ENCODE results near the gene ATP5F1D. TPM values are rescaled to one million over a fixed set of nuclear protein-coding genes. Genes with fewer than 3 reads are reported as not detected.

Gene ATP5F1D
- total RNA-seq, 2 donors from 2014 or later: 40.4 to 45.1 TPM

DNA sequence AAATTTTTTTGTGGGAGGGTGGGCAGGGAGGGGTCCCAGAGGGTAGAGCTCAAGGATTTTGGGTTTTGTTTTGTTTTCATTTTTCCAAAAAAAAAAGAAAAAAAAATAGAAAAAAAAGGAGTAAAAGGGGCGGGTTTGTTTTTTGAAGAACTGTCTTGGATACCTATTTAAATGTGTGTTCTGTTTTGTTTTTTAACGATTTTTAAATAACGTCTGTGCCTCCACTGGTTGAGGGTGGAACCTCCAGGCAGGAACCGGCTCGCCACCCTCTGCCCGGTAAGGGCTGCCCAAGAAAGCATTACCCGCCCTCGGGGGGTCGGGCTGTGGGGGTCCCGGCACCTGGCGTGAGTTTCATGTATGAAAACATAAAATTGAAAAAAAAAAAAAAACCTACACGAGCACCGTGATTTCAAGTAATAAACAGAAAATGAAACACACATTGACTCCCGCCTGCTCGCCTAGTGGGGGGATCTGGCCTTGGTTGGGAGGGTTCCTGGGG lies 17.2 kb downstream of the ATP5F1D start:
- ATAC-seq (ENCODE audit: insufficient number of reproducible peaks, low FRiP score, low read depth): no peak
- peak overlapping the region; percentile 59 for H3K4me3 ChIP-seq
- TF ChIP-seq, protein P1, sequence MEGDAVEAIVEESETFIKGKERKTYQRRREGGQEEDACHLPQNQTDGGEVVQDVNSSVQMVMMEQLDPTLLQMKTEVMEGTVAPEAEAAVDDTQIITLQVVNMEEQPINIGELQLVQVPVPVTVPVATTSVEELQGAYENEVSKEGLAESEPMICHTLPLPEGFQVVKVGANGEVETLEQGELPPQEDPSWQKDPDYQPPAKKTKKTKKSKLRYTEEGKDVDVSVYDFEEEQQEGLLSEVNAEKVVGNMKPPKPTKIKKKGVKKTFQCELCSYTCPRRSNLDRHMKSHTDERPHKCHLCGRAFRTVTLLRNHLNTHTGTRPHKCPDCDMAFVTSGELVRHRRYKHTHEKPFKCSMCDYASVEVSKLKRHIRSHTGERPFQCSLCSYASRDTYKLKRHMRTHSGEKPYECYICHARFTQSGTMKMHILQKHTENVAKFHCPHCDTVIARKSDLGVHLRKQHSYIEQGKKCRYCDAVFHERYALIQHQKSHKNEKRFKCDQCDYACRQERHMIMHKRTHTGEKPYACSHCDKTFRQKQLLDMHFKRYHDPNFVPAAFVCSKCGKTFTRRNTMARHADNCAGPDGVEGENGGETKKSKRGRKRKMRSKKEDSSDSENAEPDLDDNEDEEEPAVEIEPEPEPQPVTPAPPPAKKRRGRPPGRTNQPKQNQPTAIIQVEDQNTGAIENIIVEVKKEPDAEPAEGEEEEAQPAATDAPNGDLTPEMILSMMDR (IDR thresholded peaks at IDR 0.05): no peak

DNA sequence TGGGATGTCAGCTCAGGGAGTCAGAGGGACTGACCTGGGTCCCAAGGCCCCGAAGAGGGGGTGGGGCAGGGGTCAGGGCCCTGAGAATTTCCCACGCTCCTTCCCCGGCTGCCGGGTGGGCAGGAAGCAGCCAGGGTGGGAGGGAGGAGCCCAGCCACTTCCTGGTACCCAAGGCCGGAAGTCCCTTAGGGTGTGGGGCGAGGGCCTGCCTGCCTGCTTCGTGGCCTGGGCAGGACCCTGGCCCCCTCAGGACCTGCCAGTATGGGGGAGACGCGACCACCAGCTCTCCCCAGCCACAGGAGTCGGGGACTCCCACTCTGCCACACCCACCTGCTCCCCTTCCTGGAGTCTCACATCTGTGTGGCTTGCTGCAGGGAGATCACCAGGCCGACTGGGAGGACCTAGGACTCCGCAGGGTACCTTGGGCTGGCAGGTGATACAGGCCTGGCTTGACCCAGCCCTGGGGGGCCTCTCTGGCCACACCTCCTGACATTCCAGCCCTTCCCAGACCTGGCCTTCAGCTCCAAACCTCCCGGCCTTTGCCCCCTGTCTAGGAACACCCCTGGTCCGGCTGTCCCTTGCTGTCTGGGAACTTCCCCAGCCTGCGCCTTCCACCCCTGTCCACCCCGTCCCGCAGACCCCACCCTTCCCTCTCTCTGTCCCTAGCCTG lies 17.8 kb downstream of the ATP5F1D start:
- DNase-seq (ENCODE audit: low spot score): no peak
- H3K36me3 ChIP-seq: peaks cover 34% of the 10 kb centered on the region
- peak overlapping the region; percentile 59 for H3K4me3 ChIP-seq
- H3K9me3 ChIP-seq: no peaks in the 10 kb centered on the region
- ATAC-seq (ENCODE audit: insufficient number of reproducible peaks, low FRiP score, low read depth): no peak
- peaks cover 60 to 78% of the 10 kb centered on the region in 2 donors for H3K4me1 ChIP-seq (ENCODE audit: control insufficient read depth in 1 of 2, low read depth in 2 of 2)
- no peaks in the 10 kb centered on the region for H3K27me3 ChIP-seq (replicated peaks; ENCODE audit: insufficient read depth)
- H3K27ac ChIP-seq: peak overlapping the region; percentile 76 to 95
- TF ChIP-seq, protein P1 (IDR thresholded peaks at IDR 0.05): no peak

More for the DNA sequence above, 17.2 kb downstream of the ATP5F1D start:
- Histone ChIP-seq H3K27me3 (replicated peaks; ENCODE audit: insufficient read depth) (no peaks in the 10 kb centered on the region), H3K36me3 (peaks cover 39% of the 10 kb centered on the region), H3K4me1 (ENCODE audit: control insufficient read depth in 1 of 2, low read depth in 2 of 2) (peaks cover 66 to 84% of the 10 kb centered on the region in 2 donors), H3K27ac (peak overlapping the region; percentile 76 to 95), H3K9me3 (no peaks in the 10 kb centered on the region)
- no peak for DNase-seq (ENCODE audit: low spot score)

DNA sequence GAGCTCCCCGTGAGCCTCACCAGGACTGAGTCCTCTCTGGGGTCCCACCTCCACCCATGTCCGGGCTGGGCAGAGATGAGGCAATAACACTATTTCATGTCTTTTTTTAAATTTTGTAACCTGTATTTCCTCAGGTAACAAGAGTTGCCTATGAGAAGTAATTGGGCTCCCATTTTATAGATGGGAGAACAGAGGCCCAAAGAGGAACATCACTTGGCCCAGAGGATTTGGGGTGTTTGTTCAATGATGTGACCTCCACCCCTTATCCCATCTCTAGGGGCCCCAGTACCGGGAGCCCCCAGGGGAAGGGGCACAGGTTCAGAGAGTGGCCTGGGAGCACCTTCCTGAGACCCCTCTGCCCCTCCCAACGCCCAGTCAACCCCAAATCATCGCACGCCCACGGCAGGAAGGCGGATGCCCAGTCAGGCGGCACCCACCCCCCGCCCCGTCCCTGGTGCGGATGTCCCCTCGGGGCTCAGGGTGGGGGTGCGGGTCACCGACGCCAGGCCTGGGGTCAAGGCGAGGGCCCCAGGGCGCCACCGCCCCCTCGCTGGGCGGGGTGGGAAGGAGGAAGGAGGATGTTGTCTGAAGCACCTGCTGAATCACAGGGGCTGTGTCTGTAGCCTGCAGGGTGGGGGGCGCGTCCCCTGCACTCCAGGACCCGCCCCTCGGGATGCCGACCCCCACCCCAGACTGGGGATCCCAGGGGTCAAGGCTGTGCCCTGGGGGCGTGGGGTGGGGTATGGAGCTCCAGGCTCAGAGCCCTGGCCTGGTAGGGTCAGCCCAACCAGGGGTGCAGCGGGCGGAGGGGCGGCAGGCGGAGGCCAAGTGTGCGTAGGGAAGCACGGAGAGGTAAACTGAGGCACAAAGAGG lies 18.6 kb downstream of the ATP5F1D start:
- DNase-seq (ENCODE audit: low spot score): no peak
- Histone ChIP-seq H3K27me3 (replicated peaks; ENCODE audit: insufficient read depth) (no peaks in the 10 kb centered on the region), H3K4me3 (peak overlapping the region; percentile 82), H3K9me3 (no peaks in the 10 kb centered on the region), H3K36me3 (peaks cover 27% of the 10 kb centered on the region), H3K27ac (peak overlapping the region; percentile 76 to 95), H3K4me1 (ENCODE audit: control insufficient read depth in 1 of 2, low read depth in 2 of 2) (peaks cover 56 to 77% of the 10 kb centered on the region in 2 donors)
- TF ChIP-seq, protein P1 (IDR thresholded peaks at IDR 0.05): no peak
- no peak for ATAC-seq (ENCODE audit: insufficient number of reproducible peaks, low FRiP score, low read depth)

DNA sequence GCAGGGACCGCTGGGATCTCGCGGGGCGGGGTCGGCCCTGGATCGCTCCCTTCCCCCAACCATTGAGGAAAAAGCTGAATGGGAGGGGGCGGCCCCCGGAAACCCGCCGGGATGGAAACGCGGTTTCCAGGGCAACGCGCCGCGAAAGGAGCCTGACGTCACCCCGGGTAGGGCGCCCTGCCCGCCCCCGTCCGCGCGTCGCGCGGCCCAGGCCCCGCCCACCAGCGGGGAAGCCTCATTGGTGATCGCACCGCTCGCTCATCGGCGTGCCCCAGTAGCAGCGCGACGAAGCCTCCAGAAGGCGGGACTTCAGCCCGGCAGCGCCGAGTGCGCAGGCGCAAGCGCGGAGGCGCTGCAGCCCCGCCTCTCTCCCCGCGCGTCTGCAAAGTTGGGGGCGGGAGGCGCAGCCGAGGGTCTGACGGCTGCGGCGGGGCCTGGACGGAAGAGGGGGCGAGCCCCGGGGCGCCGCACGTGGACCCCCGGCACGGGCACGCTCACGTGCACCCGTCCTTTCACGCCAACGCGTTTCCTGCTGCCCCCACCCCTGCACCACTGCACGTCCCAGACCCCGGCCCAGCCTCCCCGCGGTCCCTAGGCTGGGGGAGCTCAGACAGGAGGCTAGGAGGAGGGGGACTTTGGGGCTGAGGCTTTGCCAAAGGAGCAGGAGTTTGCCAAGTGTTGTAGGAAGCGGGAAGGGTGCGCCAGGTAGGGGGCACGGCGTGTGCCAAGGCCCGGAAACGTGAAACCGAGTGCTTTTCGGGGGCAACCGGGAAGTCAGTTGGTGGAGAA lies 19.4 kb downstream of the ATP5F1D start:
- Histone ChIP-seq H3K4me1 (ENCODE audit: control insufficient read depth in 1 of 2, low read depth in 2 of 2) (peaks cover 53 to 76% of the 10 kb centered on the region in 2 donors), H3K4me3 (peak overlapping the region; percentile 82), H3K9me3 (no peaks in the 10 kb centered on the region), H3K27me3 (replicated peaks; ENCODE audit: insufficient read depth) (no peaks in the 10 kb centered on the region), H3K36me3 (peaks cover 18% of the 10 kb centered on the region), H3K27ac (peak overlapping the region; percentile 95 to 98)
- DNase-seq (ENCODE audit: low spot score) (no peak), ATAC-seq (ENCODE audit: insufficient number of reproducible peaks, low FRiP score, low read depth) (peak; percentile 19)
- TF ChIP-seq, protein P1 (IDR thresholded peaks at IDR 0.05): no peak
